K562 (cell line): ENCODE measurements around the gene SRPK2. TPM values are rescaled to one million over a fixed set of nuclear protein-coding genes. Genes with fewer than 3 reads are reported as not detected.

Experiments
- ATAC-seq: fragments of 200-7000 bp; cut with Tn5 transposase; 3 replicates; pipeline ENCODE4 v1.9.1; 2020; ENCODE audit warnings: moderate library complexity
- BruUV-seq: library from RNA; stranded (reverse); fragments of 400-500 nt; replicated peaks from 2 replicates; lab custom pipeline; 2021; lab: Mats Ljungman, UMichigan
- CTCF ChIA-PET: fragments of 300-600 bp; formaldehyde crosslinking; extraction: SDS; loops from one replicate; lab custom pipeline; 2021; ENCODE audit warnings: low intra/inter-chr PET ratio; lab: Yijun Ruan, JAX
- POLR2A ChIA-PET: fragments of 300-600, 350-650 bp; sonication (Branson Sonifier 250); formaldehyde crosslinking; extraction: SDS; loops from one replicate; lab custom pipeline; 2021; ENCODE audit warnings: antibody characterized with exemption, inconsistent platforms; lab: Yijun Ruan, JAX
- DNase-seq, 4 experiments: peaks; one replicate each; pipeline versions ENCODE4 v3.0.0 to v3.0.0-alpha.2; 2011 to 2018; ENCODE audit warnings: low spot score in 3 of 4, mixed read lengths in 3 of 4; ENCODE audit errors: extremely low read depth in 1 of 4
- FAIRE-seq: peaks from 2 replicates; lab custom pipeline; 2011; peaks lifted over from hg19 to GRCh38; lab: Jason Lieb, UNC
- H2AFZ ChIP-seq: 2 replicates; pipeline ENCODE4 v1.6.0; 2011; ENCODE audit warnings: low read depth, low read length, control low read depth, inconsistent platforms
- H3K27ac ChIP-seq: fragments of 200-600 bp; 3 replicates; pipeline ENCODE4 v1.8.0; 2011; ENCODE audit warnings: low read depth, mild to moderate bottlenecking, control low read depth, inconsistent platforms, low read length, moderate library complexity, mixed read lengths; ENCODE audit errors: extremely low read depth
- H3K27me3 ChIP-seq, 2 experiments: fragments of 300-600 bp in 1 of 2; 2 replicates in 1 of 2; 3 replicates in 1 of 2; pipeline versions ENCODE4 v1.6.0 to v1.8.0; 2011; ENCODE audit warnings: inconsistent platforms in 2 of 2, low read length in 2 of 2, mild to moderate bottlenecking in 1 of 2, mixed read lengths in 1 of 2, moderate library complexity in 1 of 2; ENCODE audit not compliant: control insufficient read depth in 2 of 2, insufficient read depth in 2 of 2
- H3K36me3 ChIP-seq: fragments of 300-600 bp; 3 replicates; pipeline ENCODE4 v1.8.0; 2011; ENCODE audit warnings: mild to moderate bottlenecking, low read length, inconsistent platforms; ENCODE audit not compliant: control insufficient read depth, insufficient read depth
- H3K4me1 ChIP-seq, 2 experiments: fragments of 200-600 bp in 1 of 2; replicated peaks in 1 of 2; 2 replicates in 1 of 2; 3 replicates in 1 of 2; pipeline versions ENCODE4 v1.5.1 to v1.8.0; 2011; ENCODE audit warnings: inconsistent platforms in 2 of 2, low read length in 2 of 2, mild to moderate bottlenecking in 1 of 2, mixed read lengths in 1 of 2, moderate library complexity in 1 of 2; ENCODE audit not compliant: control insufficient read depth in 2 of 2, insufficient read depth in 2 of 2
- H3K4me2 ChIP-seq: 2 replicates; pipeline ENCODE4 v1.6.1; 2011; ENCODE audit warnings: low read length, control low read depth, inconsistent platforms, mixed read lengths; ENCODE audit not compliant: insufficient read depth
- H3K4me3 ChIP-seq: fragments of 200-600 bp; sonication (generic), shearing (Covaris generic); 2 replicates; pipeline ENCODE4 v1.5.1; 2016; ENCODE audit warnings: control low read depth, inconsistent platforms
- H3K79me2 ChIP-seq: fragments of 200-600 bp; 3 replicates; pipeline ENCODE4 v1.8.0; 2011; ENCODE audit warnings: low read length, inconsistent platforms; ENCODE audit not compliant: control insufficient read depth, insufficient read depth
- H3K9ac ChIP-seq, 2 experiments: 2 replicates each; pipeline versions ENCODE4 v1.6.0 to v1.6.1; 2011; ENCODE audit warnings: low read depth in 2 of 2, low read length in 2 of 2, control low read depth in 1 of 2, inconsistent platforms in 1 of 2, mild to moderate bottlenecking in 1 of 2, mixed read lengths in 1 of 2; ENCODE audit not compliant: insufficient read depth in 1 of 2
- H3K9me1 ChIP-seq: one replicate; pipeline ENCODE4 v1.6.0; 2011; ENCODE audit warnings: inconsistent platforms, mild to moderate bottlenecking, low read length, moderate library complexity; ENCODE audit not compliant: control insufficient read depth, insufficient read depth
- H3K9me3 ChIP-seq: replicated peaks from 2 replicates; pipeline ENCODE4 v1.5.1; 2011; ENCODE audit warnings: low read depth, low read length, inconsistent platforms; ENCODE audit not compliant: control insufficient read depth, insufficient read depth
- H4K20me1 ChIP-seq: replicated peaks from 2 replicates; pipeline ENCODE4 v1.6.1; 2011; ENCODE audit warnings: low read length, inconsistent platforms, mixed read lengths; ENCODE audit not compliant: control insufficient read depth, insufficient read depth
- MLX ChIP-seq, 2 experiments: fragments of 450-650 bp in 1 of 2; sonication (generic) in 1 of 2; formaldehyde crosslinking; conservative IDR thresholded peaks; 2 replicates each; pipeline versions ENCODE4 v1.4.0 to v1.8.1; 2020 to 2022; ENCODE audit warnings: mild to moderate bottlenecking in 1 of 2, missing genetic modification reagents in 1 of 2
- SMARCE1 ChIP-seq: fragments of 450-650 bp; IDR thresholded peaks from 2 replicates; pipeline ENCODE4 v1.7.1; 2016; ENCODE audit warnings: mild to moderate bottlenecking
- XRCC4 ChIP-seq: IDR thresholded peaks from one replicate; pipeline ENCODE4 v1.6.1; 2011; ENCODE audit not compliant: insufficient read depth, insufficient read length; ENCODE audit errors: extremely low read depth
- ZNF282 ChIP-seq: sonication (generic); formaldehyde crosslinking; IDR thresholded peaks from 2 replicates; pipeline ENCODE4 v1.8.1; 2023; ENCODE audit warnings: missing genetic modification reagents
- WGBS: fragments of 100-300 bp; shearing (Covaris generic); methylation state at CpG from one replicate; pipeline ENCODE4 v1.1.6; 2016; ENCODE audit warnings: low coverage, mixed read lengths; ENCODE audit not compliant: insufficient coverage; ENCODE audit errors: missing lambda C conversion rate; 5-methylcytosine and 5-hydroxymethylcytosine counted together
- in situ Hi-C: fragments of 300-500 bp; cut with MboI; formaldehyde crosslinking; loops from 4 replicates; pipeline ENCODE4 v1.15.0; 2018; ENCODE audit warnings: inconsistent platforms, mixed read lengths
- intact Hi-C: fragments of 100-400 bp; cut with micrococcal nuclease; formaldehyde crosslinking; loops from 2 replicates; pipeline ENCODE4 v1.14.2; 2022
- polyA plus RNA-seq, 8 experiments: library from polyadenylated mRNA; depleted of rRNA in 4 of 8; stranded (reverse) in 5 of 8; unstranded in 3 of 8; fragments of >200 nt; fragmentation: Nextera tagmentation in 2 of 8; fragmentation: Illumina TruSeq in 1 of 8; extraction: Ambion mirVana in 2 of 8; extraction: Trizol in 1 of 8; gene quantifications; 2 replicates each; pipeline versions ENCODE4 v1.2.1 to v1.2.3, GENCODE V29; 2011 to 2014; ENCODE audit warnings: inconsistent platforms in 1 of 8, missing spikeins in 1 of 8
- total RNA-seq, 7 experiments: library from RNA; depleted of rRNA in 6 of 7; stranded (reverse); fragments of >200 nt in 6 of 7; fragmentation: Illumina TruSeq in 2 of 7; extraction: Trizol in 2 of 7; gene quantifications; 2 replicates each; pipeline versions ENCODE4 v1.2.1 to v1.2.3, GENCODE V29; 2011 to 2021; ENCODE audit warnings: low replicate concordance in 1 of 7
- TF ChIP-seq, protein P1 (sequence below): sonication (generic); formaldehyde crosslinking; IDR thresholded peaks from 2 replicates; pipeline ENCODE4 v1.8.1; 2023; ENCODE audit warnings: mild to moderate bottlenecking, missing genetic modification reagents
- TF ChIP-seq, protein P2 (sequence below), 2 experiments: fragments of 450-650 bp in 1 of 2; sonication (generic) in 1 of 2; formaldehyde crosslinking in 1 of 2; IDR thresholded peaks; 2 replicates each; pipeline versions ENCODE4 v1.7.1 to v1.9.0; 2016 to 2022; ENCODE audit warnings: inconsistent platforms in 1 of 2, mild to moderate bottlenecking in 1 of 2, missing genetic modification reagents in 1 of 2

SRPK2 gene
- total and polyA plus RNA-seq, 9 of the 15 experiments (the other 6 are each of a cell fraction or from before 2014, with no cell fraction given), result 21.5 to 44.7 (median 33.3) TPM

- no peaks in the 10 kb centered on the region for H3K9me1 ChIP-seq
- no peak for FAIRE-seq
- TF ChIP-seq, protein P1, sequence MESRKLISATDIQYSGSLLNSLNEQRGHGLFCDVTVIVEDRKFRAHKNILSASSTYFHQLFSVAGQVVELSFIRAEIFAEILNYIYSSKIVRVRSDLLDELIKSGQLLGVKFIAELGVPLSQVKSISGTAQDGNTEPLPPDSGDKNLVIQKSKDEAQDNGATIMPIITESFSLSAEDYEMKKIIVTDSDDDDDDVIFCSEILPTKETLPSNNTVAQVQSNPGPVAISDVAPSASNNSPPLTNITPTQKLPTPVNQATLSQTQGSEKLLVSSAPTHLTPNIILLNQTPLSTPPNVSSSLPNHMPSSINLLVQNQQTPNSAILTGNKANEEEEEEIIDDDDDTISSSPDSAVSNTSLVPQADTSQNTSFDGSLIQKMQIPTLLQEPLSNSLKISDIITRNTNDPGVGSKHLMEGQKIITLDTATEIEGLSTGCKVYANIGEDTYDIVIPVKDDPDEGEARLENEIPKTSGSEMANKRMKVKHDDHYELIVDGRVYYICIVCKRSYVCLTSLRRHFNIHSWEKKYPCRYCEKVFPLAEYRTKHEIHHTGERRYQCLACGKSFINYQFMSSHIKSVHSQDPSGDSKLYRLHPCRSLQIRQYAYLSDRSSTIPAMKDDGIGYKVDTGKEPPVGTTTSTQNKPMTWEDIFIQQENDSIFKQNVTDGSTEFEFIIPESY, result no peak
- TF ChIP-seq ZNF282 (CRISPR knock-in tag), result no peak
- no peak for TF ChIP-seq SMARCE1
- no peak for TF ChIP-seq XRCC4
- no peak for TF ChIP-seq MLX (CRISPR knock-in tag; conservative IDR thresholded peaks at IDR 0.05)
- TF ChIP-seq, protein P2, sequence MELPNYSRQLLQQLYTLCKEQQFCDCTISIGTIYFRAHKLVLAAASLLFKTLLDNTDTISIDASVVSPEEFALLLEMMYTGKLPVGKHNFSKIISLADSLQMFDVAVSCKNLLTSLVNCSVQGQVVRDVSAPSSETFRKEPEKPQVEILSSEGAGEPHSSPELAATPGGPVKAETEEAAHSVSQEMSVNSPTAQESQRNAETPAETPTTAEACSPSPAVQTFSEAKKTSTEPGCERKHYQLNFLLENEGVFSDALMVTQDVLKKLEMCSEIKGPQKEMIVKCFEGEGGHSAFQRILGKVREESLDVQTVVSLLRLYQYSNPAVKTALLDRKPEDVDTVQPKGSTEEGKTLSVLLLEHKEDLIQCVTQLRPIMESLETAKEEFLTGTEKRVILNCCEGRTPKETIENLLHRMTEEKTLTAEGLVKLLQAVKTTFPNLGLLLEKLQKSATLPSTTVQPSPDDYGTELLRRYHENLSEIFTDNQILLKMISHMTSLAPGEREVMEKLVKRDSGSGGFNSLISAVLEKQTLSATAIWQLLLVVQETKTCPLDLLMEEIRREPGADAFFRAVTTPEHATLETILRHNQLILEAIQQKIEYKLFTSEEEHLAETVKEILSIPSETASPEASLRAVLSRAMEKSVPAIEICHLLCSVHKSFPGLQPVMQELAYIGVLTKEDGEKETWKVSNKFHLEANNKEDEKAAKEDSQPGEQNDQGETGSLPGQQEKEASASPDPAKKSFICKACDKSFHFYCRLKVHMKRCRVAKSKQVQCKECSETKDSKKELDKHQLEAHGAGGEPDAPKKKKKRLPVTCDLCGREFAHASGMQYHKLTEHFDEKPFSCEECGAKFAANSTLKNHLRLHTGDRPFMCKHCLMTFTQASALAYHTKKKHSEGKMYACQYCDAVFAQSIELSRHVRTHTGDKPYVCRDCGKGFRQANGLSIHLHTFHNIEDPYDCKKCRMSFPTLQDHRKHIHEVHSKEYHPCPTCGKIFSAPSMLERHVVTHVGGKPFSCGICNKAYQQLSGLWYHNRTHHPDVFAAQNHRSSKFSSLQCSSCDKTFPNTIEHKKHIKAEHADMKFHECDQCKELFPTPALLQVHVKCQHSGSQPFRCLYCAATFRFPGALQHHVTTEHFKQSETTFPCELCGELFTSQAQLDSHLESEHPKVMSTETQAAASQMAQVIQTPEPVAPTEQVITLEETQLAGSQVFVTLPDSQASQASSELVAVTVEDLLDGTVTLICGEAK (IDR thresholded peaks at IDR 0.05), result peak; percentile 76
- TF ChIP-seq, protein P2 (CRISPR knock-in tag; IDR thresholded peaks at IDR 0.05), result no peak; the same call in 1 of the 2 replicates
- TF ChIP-seq, all 486 proteins: peak for 1
- H3K4me1 ChIP-seq, result peaks cover 9 to 16% of the 10 kb centered on the region in 2 experiments; a peak in 4 of 5 replicates
- H3K9ac ChIP-seq, result peak overlapping the region in 1 of 2 experiments; percentile 32; a peak in 1 of 4 replicates
- DNase-seq, result no peak
- H3K79me2 ChIP-seq, result peaks cover 54% of the 10 kb centered on the region
- in situ Hi-C loops, result no loop called here
- peak; percentile 45 for ATAC-seq
- no peak overlapping the region for H3K4me3 ChIP-seq
- H3K27me3 ChIP-seq, result no peaks in the 10 kb centered on the region
- H4K20me1 ChIP-seq, result 0 out of 2 replicates have a peak, but pooled peaks cover 5% of the 10 kb centered on the region
- BruUV-seq, result no TSS peak
- intact Hi-C loops, result no loop called here
- H3K4me2 ChIP-seq, result no peak overlapping the region
- H3K36me3 ChIP-seq, result no peaks in the 10 kb centered on the region
- 84% methylated on average over 10 of the region's 10 CpGs for WGBS
- ChIA-PET CTCF (no interaction called here), POLR2A (interaction anchor here (0.6 to 2.1 kb wide), 7 partner anchors 9 to 83 kb away, joined by 3 to 6 read pairs (median 3); no protein-coding TSS in a partner anchor)
- H2AFZ ChIP-seq, result no peak overlapping the region
- no peak overlapping the region for H3K27ac ChIP-seq
- no peaks in the 10 kb centered on the region for H3K9me3 ChIP-seq
These were observed 42.0 kb downstream of the SRPK2 start for GRCh38 chr7:105346593-105347322.
